GM18868 (cell line): ENCODE measurements around the gene RHOD.

Source experiments
- ATAC-seq: cut with Tn5 transposase; IDR thresholded peaks from one replicate; pipeline ENCODE4 v1.9.1; 2021; ENCODE audit warnings: mild to moderate bottlenecking, moderate library complexity; ENCODE audit not compliant: unreplicated experiment

The RHOD gene

GRCh38 chr11:67113231-67113721, 56.6 kb downstream of the RHOD start:
- ATAC-seq: peak; percentile 75

- ATAC-seq: no peak
Observed at GRCh38 chr11:67114275-67114896, 57.7 kb downstream of the RHOD start.

- no peak for ATAC-seq
Observed at GRCh38 chr11:67116758-67117105, 60.1 kb downstream of the RHOD start.

- no peak for ATAC-seq
Observed at GRCh38 chr11:67117176-67117575, 60.5 kb downstream of the RHOD start.

GRCh38 chr11:67117672-67118180, 61.1 kb downstream of the RHOD start:
- peak; percentile 2 for ATAC-seq

- ATAC-seq: peak; percentile 9
Observed at GRCh38 chr11:67118181-67118766, 61.6 kb downstream of the RHOD start.

- ATAC-seq: peak; percentile 56
Observed at GRCh38 chr11:67118801-67119584, 62.3 kb downstream of the RHOD start, which contains the start of gene KDM2A. Gene KDM2A, plus strand, starts transcription at chr11:67119263. Its CDS starts 2,054 bp downstream, at chr11:67121317.

GRCh38 chr11:67119585-67120391, 63.1 kb downstream of the RHOD start:
- peak; percentile 1 for ATAC-seq

GRCh38 chr11:67120456-67120855, 63.8 kb downstream of the RHOD start:
- no peak for ATAC-seq

- ATAC-seq: no peak
Observed at GRCh38 chr11:67120881-67121710, 64.4 kb downstream of the RHOD start.
